Measurements from ENCODE around the gene KCNN4.

The KCNN4 gene

GRCh38 chr19:43726736-43727592, 53.8 kb downstream of the KCNN4 start:
- no peak overlapping the region for H3K4me3 ChIP-seq
- peak overlapping the region in 1 of 21 experiments; percentile 35 for H3K27ac ChIP-seq

- H3K27ac ChIP-seq: no peak overlapping the region
- H3K4me3 ChIP-seq: no peak overlapping the region
Measured at GRCh38 chr19:43725468-43725867, 55.3 kb downstream of the KCNN4 start.

GRCh38 chr19:43724896-43725295, 55.9 kb downstream of the KCNN4 start:
- Histone ChIP-seq H3K27ac (no peak overlapping the region), H3K4me3 (no peak overlapping the region)

- Histone ChIP-seq H3K27ac (no peak overlapping the region), H3K4me3 (no peak overlapping the region)
Measured at GRCh38 chr19:43723588-43723987, 57.2 kb downstream of the KCNN4 start.

- Histone ChIP-seq H3K27ac (no peak overlapping the region), H3K4me3 (no peak overlapping the region)
Measured at GRCh38 chr19:43721469-43722048, 59.2 kb downstream of the KCNN4 start.

- Histone ChIP-seq H3K27ac (no peak overlapping the region), H3K4me3 (no peak overlapping the region)
Measured at GRCh38 chr19:43720936-43721335, 59.8 kb downstream of the KCNN4 start.

- Histone ChIP-seq H3K27ac (no peak overlapping the region), H3K4me3 (no peak overlapping the region)
Measured at GRCh38 chr19:43719918-43720317, 60.9 kb downstream of the KCNN4 start.

GRCh38 chr19:43719378-43719868, 61.4 kb downstream of the KCNN4 start:
- H3K27ac ChIP-seq: no peak overlapping the region
- H3K4me3 ChIP-seq: no peak overlapping the region

- Histone ChIP-seq H3K4me3 (no peak overlapping the region), H3K27ac (no peak overlapping the region)
Measured at GRCh38 chr19:43718627-43719377, 62.0 kb downstream of the KCNN4 start.
